ENCODE data around the gene KRTAP5-5. TPM values are rescaled to one million over a fixed set of nuclear protein-coding genes. Genes with fewer than 3 reads are reported as not detected.
"Not testable (repeated sequence)": the region's sequence is repeated elsewhere in the genome, so short reads cannot be mapped to it uniquely, and the experiment has no call there.

KRTAP5-5 gene
- total RNA-seq, 1 experiment from 2014 or later = not detected

GRCh38 chr11:1601663-1602062, 27.9 kb upstream of the KRTAP5-5 start:
- not testable (repeated sequence) for H3K9me3 ChIP-seq, H3K36me3 ChIP-seq, DNase-seq, H3K4me3 ChIP-seq
- peaks cover 14% of the 10 kb centered on the region for H3K27me3 ChIP-seq

- H3K4me3 ChIP-seq = no peak overlapping the region
These were observed 25.9 kb upstream of the KRTAP5-5 start for GRCh38 chr11:1603629-1604028.

GRCh38 chr11:1604181-1604580, 25.4 kb upstream of the KRTAP5-5 start:
- DNase-seq = no peak
- Histone ChIP-seq H3K9me3 (no peaks in the 10 kb centered on the region), H3K27me3 (peaks cover 13% of the 10 kb centered on the region), H3K36me3 (no peaks in the 10 kb centered on the region), H3K4me3 (no peak overlapping the region)

More at GRCh38 chr11:1603629-1604028, 25.9 kb upstream of the KRTAP5-5 start:
- H3K36me3 ChIP-seq = no peaks in the 10 kb centered on the region
- no peaks in the 10 kb centered on the region for H3K9me3 ChIP-seq
- DNase-seq = no peak
- peaks cover 14% of the 10 kb centered on the region for H3K27me3 ChIP-seq

DNA sequence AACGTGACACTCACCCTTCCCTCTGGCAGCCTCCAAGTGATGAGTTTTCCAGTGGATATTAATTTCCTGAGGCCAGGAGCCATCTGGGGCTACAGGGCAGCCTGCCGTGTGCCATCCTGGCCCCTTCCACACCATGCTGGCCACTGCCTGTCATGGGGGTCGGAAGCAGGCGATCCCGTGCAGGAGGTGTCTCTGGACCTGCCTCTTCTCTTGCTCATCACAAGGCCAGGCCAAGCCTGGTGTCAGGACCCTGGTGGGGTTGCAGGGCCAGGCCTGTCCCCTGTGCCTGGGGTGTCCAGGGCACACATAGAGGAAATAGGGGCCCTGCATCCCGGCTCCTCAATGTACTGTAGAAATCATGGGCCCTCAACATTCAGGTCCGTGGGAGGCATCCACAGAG, 24.9 kb upstream of the KRTAP5-5 start:
- Histone ChIP-seq H3K9me3 (no peaks in the 10 kb centered on the region), H3K4me3 (no peak overlapping the region), H3K27me3 (peaks cover 7% of the 10 kb centered on the region), H3K36me3 (no peaks in the 10 kb centered on the region)
- DNase-seq = no peak

GRCh38 chr11:1605923-1606322, 23.7 kb upstream of the KRTAP5-5 start:
- not testable (repeated sequence) for DNase-seq, H3K4me3 ChIP-seq, H3K9me3 ChIP-seq, H3K27me3 ChIP-seq, H3K36me3 ChIP-seq

- DNase-seq, H3K27me3 ChIP-seq, H3K4me3 ChIP-seq, H3K9me3 ChIP-seq, H3K36me3 ChIP-seq: not testable (repeated sequence)
These were observed 22.3 kb upstream of the KRTAP5-5 start for GRCh38 chr11:1607156-1607845.

DNA sequence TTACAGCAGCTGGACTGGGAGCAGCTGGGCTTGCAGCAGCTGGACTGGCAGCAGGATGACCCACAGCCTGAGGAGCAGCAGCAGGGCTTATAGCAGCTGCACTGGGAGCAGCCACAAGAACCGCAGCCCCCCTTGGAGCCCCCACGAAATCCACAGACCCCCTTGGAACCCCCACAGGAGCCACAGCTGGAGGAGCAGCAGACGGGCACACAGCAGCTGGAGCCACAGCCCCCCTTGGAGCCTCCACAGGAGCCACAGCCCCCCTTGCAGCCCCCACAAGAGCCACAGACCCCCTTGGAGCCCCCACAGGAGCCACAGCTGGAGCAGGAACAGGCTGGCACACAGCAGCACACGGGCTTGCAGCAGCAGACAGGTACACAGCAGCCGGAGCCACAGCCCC, 21.7 kb upstream of the KRTAP5-5 start:
- DNase-seq = not testable (repeated sequence)

GRCh38 chr11:1608363-1608762, 21.2 kb upstream of the KRTAP5-5 start, which contains the start of gene KRTAP5-3:
KRTAP5-3 (minus strand) TSS chr11:1608463; CDS start chr11:1608385, 78 bp downstream.
- DNase-seq = no peak
- no peaks in the 10 kb centered on the region for H3K9me3 ChIP-seq
- no peaks in the 10 kb centered on the region for H3K36me3 ChIP-seq
- H3K27me3 ChIP-seq = 0 out of 2 replicates have a peak, but pooled peaks cover 2% of the 10 kb centered on the region
- no peak within 1 kb of the TSS for H3K4me3 ChIP-seq

More for the DNA sequence above, 21.7 kb upstream of the KRTAP5-5 start:
- H3K36me3 ChIP-seq, H3K4me3 ChIP-seq, H3K9me3 ChIP-seq, H3K27me3 ChIP-seq: not testable (repeated sequence)

- peaks cover 13% of the 10 kb centered on the region for H3K27me3 ChIP-seq
- no peak for DNase-seq
- H3K4me3 ChIP-seq = no peak overlapping the region
- H3K9me3 ChIP-seq = no peaks in the 10 kb centered on the region
- no peaks in the 10 kb centered on the region for H3K36me3 ChIP-seq
These were observed 11.3 kb upstream of the KRTAP5-5 start for GRCh38 chr11:1618231-1618630.

- H3K36me3 ChIP-seq = no peaks in the 10 kb centered on the region
- H3K9me3 ChIP-seq = no peaks in the 10 kb centered on the region
- no peak overlapping the region for H3K4me3 ChIP-seq
- peaks cover 13% of the 10 kb centered on the region for H3K27me3 ChIP-seq
- DNase-seq = no peak
These were observed 10.1 kb upstream of the KRTAP5-5 start for GRCh38 chr11:1619449-1619848.

DNA sequence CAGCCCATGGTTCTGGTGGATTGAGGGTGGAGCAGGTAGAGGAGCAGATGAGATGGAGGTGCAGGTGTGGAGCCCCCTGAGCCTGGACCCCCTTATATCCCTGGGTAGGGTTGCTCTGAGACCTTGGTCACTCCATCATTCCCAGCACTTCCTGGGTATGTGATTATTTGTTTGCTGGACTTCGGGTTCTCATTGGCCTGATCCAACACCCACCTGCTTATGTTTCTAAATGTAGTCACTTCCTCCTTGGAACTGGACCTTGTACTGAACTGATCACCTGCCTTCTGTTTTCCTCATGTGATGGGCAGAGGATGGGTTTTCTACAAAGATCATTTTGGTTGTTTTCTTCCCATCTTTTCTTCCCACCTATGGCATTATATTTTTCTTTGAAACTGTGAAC, 7.5 kb upstream of the KRTAP5-5 start, which contains the start of gene KRTAP5-4:
Gene KRTAP5-4, minus strand, starts transcription at position 53 of the 400 bp plus-strand sequence. Its CDS starts 45 bp downstream, at position 8.
- H3K27me3 ChIP-seq = peaks cover 9% of the 10 kb centered on the region; the same call in 1 of the 2 replicates
- no peaks in the 10 kb centered on the region for H3K36me3 ChIP-seq
- H3K4me3 ChIP-seq = no peak within 1 kb of the TSS
- no peaks in the 10 kb centered on the region for H3K9me3 ChIP-seq
- no peak for DNase-seq

GRCh38 chr11:1623716-1624115, 5.9 kb upstream of the KRTAP5-5 start:
- H3K27me3 ChIP-seq = peaks cover 11% of the 10 kb centered on the region

DNA sequence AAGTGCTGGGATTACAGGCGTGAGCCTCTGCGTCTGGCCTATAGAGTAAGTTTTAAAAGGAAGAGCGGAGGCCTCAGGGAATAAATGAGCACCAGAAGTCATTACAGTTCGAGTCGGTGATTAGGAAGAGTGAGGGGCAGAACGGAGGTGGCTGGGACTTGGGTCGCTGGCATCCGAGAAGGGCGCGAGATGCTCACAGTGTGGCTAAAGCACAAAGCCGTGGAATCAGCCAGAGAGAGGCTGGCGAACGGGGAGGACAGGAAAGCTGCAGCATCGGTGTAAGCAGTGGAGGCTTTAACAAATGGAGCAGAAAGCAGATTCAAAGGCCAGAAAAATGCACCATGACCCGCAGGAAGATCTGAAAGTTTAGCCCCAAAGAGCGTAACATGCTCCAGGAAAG, 5.0 kb upstream of the KRTAP5-5 start:
- no peak overlapping the region for H3K4me3 ChIP-seq
- no peaks in the 10 kb centered on the region for H3K36me3 ChIP-seq
- peaks cover 18% of the 10 kb centered on the region for H3K27me3 ChIP-seq
- no peaks in the 10 kb centered on the region for H3K9me3 ChIP-seq
- no peak for DNase-seq

More at GRCh38 chr11:1623716-1624115, 5.9 kb upstream of the KRTAP5-5 start:
- H3K9me3 ChIP-seq = no peaks in the 10 kb centered on the region
- no peaks in the 10 kb centered on the region for H3K36me3 ChIP-seq
- no peak for DNase-seq
- no peak overlapping the region for H3K4me3 ChIP-seq

GRCh38 chr11:1625541-1625940, 4.0 kb upstream of the KRTAP5-5 start:
- H3K9me3 ChIP-seq = no peaks in the 10 kb centered on the region
- H3K36me3 ChIP-seq = no peaks in the 10 kb centered on the region
- no peak overlapping the region for H3K4me3 ChIP-seq
- H3K27me3 ChIP-seq = peaks cover 20% of the 10 kb centered on the region
- DNase-seq = no peak

- Histone ChIP-seq H3K4me3 (no peak overlapping the region), H3K27me3 (peaks cover 33% of the 10 kb centered on the region), H3K36me3 (no peaks in the 10 kb centered on the region), H3K9me3 (no peaks in the 10 kb centered on the region)
- DNase-seq = peak; percentile 49
These were observed 859 bp upstream of the KRTAP5-5 start for GRCh38 chr11:1628506-1629325.

GRCh38 chr11:1630271-1630670, 696 bp downstream of the KRTAP5-5 start:
- Histone ChIP-seq H3K36me3 (no peaks in the 10 kb centered on the region), H3K27me3 (peaks cover 46% of the 10 kb centered on the region), H3K4me3 (no peak overlapping the region), H3K9me3 (no peaks in the 10 kb centered on the region)
- no peak for DNase-seq

DNA sequence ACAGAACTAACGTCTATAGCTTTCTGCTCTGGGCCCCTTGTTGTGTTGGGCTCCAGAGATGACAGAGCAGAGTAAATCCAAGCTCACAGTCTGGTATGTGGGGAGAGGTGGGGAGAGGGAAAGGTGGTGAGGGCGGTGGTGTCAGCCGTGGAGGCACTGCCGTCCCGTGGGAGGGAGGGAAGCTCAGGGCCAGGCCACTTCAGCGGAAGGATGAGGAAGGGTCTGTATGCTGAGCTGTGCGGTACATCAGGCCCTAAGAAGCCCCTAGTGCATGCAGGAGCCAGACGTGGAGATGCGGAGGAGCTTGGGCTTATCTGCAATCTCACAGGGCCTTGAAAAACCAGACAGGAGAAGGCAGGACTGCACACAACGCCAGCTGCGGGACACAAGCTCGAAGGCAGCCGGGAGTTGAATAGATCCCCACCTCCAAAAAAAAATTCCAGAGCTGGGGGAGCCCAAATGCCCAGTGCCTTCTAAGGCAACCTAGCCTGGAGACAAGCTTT, 1.5 kb downstream of the KRTAP5-5 start:
- no peaks in the 10 kb centered on the region for H3K36me3 ChIP-seq
- no peak for DNase-seq
- peaks cover 49% of the 10 kb centered on the region for H3K27me3 ChIP-seq
- no peaks in the 10 kb centered on the region for H3K9me3 ChIP-seq
- H3K4me3 ChIP-seq = no peak overlapping the region

Measured in MG63 (cell line).